ENCODE data around the gene GOLIM4.

The GOLIM4 gene

DNA sequence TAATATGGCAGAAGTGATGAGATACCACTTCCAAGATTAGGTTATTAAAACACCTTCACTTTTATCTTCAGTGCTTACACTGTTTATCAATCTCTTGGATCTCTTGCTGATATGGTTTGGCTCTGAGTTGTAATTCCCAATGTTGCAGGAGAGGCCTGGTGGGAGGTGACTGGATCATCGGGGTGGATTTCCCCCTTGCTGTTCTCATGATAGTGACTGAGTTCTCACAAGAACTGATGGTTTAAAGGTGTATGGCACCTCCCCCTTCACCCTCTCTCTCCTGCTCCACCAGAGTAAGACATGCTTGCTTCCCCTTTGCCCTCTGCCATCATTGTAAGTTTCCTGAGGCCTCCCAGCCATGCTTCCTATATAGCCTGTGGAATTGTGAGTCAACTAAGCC is 11.8 kb downstream of the GOLIM4 start:
- in situ Hi-C loops (cut with HindIII; ENCODE audit: low pct_ligation_motif_present, low pct_unique_long_range_greater_than_20kb, low sequenced_read_pairs): no loop called here
- no peak for DNase-seq

DNA sequence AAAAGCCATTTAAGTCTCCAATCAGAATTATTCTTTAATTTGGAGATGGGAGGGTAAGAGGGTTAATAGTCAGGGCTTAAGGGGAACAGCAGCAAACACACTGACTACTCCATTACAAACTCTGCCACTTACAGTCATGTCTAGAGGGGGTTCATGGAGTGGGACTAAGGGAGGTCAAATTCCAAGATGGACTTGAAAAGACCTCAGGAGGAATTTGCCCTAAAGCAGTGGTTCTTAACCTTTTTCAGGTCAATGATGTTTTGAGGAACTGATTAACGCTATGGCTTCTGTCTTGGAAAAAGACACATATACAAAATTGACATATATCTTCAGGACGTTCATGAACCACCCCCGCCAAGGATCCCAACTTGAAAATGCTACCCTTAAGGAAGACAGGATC is 13.9 kb downstream of the GOLIM4 start:
- in situ Hi-C loops (cut with HindIII; ENCODE audit: low pct_ligation_motif_present, low pct_unique_long_range_greater_than_20kb, low sequenced_read_pairs): no loop called here
- no peak for DNase-seq

DNA sequence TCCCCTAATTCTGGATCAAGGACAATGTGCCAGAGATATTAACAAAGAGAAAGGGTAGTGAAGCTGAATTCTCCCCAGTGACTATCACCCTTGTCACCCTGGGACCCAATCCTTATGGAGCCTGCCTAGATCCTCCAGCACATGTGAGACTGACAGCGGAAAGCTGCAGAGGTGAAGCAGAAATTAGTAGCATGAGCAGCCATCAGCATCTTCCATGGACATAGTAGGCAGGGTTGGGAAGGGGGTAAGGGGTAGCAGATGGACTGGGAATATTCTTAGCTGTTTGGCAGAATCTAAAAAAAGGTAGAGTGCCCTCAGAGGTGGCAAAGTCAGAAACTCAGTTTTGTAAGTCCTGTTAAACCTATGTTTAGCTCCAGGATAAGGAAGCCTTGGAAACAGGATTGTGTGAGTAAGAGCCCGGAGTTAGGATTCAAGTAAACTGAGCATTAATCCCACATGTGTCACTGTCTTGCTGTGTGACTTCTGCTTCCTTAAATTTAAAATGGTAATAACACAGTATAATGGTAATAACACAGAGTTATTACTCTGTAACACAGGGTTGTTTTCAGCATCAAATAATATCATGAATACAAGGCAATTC is 14.5 kb downstream of the GOLIM4 start:
- no peak for DNase-seq
- in situ Hi-C loops (cut with HindIII; ENCODE audit: low pct_ligation_motif_present, low pct_unique_long_range_greater_than_20kb, low sequenced_read_pairs): no loop called here

DNA sequence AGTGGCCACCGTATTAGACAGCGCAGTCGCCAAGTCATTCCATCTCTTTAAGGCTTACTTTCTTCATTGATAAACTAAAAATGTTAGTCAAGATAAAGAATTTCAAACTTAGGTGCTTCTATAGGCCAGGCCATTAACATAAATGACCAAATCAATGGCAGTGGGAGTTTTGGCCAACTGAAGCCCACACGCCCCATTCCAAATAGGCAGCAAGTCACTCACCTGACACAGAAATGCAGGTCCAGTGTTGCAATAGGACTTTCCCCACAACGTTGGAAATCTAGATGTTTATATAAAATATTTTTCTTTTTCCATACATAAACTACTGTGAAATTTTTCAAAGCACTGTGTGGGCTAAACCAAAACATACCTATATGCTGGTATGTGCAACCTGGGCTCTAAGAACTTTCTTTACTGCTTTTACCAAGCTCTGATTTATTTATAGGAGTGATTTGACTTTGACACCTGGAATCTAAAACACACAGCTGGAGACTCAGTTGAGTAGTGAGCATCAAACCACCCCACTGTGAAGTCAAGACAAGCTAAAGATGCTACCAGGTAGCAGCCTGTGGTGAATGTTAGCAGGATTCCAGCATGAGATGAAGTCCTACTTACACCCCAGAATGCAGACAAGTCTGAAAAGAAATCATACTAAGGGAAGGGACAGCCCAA is 15.1 kb downstream of the GOLIM4 start:
- in situ Hi-C loops (cut with HindIII; ENCODE audit: low pct_ligation_motif_present, low pct_unique_long_range_greater_than_20kb, low sequenced_read_pairs): no loop called here
- no peak for DNase-seq

DNA sequence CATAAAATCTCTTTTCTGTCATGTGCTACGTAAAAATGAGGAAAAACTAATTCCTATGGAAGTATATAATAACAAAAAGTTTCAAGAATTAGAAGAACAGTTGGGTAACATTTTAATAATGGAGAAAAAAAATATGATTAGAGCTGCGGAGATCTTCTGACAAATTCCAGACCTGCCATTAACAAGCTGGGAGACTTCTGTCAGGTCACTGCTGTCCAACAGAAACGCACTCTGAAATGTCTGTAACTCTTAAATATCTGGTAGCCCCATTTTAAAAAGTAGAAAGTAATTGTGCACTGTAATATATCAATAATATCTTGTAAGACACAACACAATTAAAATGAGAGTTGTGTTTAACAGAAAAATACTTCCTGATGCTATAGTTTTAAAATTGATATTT is 15.7 kb downstream of the GOLIM4 start:
- in situ Hi-C loops (cut with HindIII; ENCODE audit: low pct_ligation_motif_present, low pct_unique_long_range_greater_than_20kb, low sequenced_read_pairs): no loop called here
- no peak for DNase-seq

DNA sequence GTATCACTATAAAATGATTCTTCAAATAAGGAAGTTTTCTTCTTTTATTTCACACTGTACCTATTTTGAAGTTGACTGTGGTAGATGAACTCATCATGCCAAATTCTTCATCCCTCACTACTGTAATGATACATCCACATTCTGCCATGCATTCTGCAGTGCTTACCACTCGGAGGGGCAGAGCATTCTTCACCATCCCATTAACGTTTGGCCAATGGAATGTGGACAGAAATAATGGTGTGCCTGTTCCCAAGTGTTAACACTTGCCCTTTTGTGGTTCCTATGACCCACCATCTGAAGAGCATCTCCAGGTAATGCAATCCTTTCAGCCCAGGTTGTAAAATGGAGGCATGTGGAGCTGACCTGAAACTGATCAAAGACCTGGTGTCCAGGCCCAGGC is 18.6 kb downstream of the GOLIM4 start:
- in situ Hi-C loops (cut with HindIII; ENCODE audit: low pct_ligation_motif_present, low pct_unique_long_range_greater_than_20kb, low sequenced_read_pairs): no loop called here
- DNase-seq: no peak

DNA sequence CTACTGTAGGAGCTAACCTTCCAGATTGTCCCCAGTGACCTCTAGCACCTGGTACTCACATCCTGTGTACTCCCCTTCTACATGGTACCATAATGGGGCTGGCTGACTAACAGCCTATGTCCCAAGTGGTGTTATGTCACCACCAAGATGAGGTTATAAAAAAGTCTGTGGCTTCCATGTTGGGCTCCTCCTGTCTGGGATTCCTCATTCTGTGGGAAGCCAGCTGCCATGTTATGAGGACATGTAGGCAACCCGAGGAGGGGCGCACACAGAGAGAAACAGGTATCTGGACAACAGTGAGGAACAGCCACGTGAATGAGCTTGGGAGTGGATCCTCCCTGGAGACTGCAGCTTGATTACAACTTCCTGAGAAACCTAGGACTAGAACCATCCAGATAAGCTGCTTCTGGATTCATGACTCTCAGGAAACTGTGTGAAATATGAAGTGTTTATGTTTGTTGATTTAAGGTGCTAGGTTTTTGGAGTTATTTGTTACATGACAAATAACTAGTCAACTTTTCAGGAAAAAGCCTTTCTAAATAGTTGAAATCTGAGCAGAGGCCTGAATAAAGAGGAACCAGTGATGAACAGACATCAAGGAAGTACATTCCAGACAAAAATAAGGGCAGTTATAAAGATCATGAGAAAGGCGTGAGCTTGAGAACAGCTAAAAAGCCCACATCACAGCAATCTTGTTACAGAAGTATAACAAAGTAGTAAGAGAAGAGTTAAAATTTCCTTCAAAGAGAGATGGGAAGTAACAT is 21.7 kb downstream of the GOLIM4 start:
- DNase-seq: no peak
- in situ Hi-C loops (cut with HindIII; ENCODE audit: low pct_ligation_motif_present, low pct_unique_long_range_greater_than_20kb, low sequenced_read_pairs): no loop called here

DNA sequence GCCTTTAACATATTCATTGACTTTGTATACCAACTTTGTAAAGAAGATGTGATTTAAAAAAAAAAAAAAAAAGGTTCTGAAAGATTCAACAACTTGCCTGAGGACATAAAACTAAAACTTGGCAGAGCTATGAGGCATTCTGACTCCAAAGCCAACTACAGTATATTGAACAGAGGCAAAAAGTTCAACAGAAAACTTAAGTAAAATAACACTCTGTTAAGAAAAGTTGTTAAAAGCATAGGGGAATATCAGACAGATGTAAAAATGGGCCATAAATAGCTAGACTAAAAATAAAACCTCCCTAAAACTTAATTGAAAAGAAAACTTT is 23.4 kb downstream of the GOLIM4 start:
- in situ Hi-C loops (cut with HindIII; ENCODE audit: low pct_ligation_motif_present, low pct_unique_long_range_greater_than_20kb, low sequenced_read_pairs): no loop called here
- no peak for DNase-seq

DNA sequence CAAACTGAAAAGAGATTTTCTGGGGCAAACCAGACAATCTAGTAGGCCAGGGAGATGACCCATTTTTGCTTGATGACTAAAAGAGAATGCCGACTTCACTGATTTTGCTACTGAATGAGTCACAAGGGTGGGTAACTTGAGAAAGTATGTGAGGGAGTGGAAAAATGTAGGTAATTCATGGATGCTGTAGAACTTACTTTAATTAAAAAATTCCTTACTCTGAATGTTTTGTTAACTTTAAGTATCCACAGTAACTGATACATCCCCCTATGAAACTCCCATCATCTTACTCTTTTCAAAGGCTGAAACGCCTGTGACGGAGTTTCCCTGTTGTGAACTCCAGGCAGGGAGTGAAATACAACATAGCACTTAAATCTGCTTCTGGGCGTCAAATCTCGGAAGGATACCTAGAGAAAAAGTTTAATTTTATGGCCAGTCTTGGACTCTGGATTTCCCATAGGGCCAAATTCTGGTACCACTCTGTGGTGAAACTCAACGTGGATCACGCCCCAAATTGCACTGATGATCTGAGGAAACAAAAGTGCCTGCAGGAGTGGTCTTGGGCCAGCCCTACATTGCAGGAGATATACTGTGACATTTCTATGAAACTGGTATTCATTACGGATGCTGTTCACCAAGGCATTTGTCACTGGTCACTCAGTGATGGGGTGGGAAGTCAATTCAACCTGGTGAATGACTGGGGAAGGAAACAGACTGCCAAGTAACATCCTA is 24.0 kb downstream of the GOLIM4 start:
- peak; percentile 69 for DNase-seq
- in situ Hi-C loops (cut with HindIII; ENCODE audit: low pct_ligation_motif_present, low pct_unique_long_range_greater_than_20kb, low sequenced_read_pairs): no loop called here

DNA sequence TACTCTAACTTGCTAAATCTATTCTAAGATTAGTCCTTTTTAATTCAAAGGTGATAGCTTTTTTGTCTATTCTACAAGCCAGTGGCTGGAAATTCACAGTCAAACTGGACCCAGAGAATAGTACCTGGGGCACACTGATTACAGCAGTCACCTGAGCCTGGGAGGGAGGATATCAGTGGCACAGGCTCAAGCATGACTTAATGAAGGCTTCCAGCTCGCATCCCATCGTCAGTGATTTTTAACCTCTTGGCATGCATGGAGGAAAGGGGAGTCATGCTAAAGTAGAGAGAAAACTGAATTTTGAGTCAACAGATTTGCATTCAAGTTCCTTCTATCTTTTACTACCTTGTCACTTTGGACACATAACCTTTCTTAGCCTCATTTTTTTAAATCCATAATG is 24.8 kb downstream of the GOLIM4 start:
- DNase-seq: no peak
- in situ Hi-C loops (cut with HindIII; ENCODE audit: low pct_ligation_motif_present, low pct_unique_long_range_greater_than_20kb, low sequenced_read_pairs): no loop called here

DNA sequence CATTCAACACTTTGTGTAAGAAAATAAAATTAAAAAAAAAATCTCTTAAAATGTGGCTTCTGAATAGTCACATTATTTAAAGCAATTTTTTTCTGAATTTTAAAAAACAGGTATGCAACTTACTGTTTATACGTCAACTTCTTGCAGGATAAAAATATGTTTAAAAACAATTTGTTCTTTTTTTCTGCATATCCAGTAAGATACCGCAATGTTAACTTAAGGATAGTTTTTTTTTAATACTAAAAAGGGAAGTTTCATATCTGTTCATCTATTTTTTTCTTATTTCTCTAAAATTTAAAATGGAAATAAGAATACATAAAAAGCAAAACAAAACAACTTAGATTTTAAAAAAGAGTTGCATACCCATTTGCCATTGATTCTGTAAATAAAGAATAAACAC is 27.4 kb downstream of the GOLIM4 start:
- no peak for DNase-seq
- in situ Hi-C loops (cut with HindIII; ENCODE audit: low pct_ligation_motif_present, low pct_unique_long_range_greater_than_20kb, low sequenced_read_pairs): no loop called here

DNA sequence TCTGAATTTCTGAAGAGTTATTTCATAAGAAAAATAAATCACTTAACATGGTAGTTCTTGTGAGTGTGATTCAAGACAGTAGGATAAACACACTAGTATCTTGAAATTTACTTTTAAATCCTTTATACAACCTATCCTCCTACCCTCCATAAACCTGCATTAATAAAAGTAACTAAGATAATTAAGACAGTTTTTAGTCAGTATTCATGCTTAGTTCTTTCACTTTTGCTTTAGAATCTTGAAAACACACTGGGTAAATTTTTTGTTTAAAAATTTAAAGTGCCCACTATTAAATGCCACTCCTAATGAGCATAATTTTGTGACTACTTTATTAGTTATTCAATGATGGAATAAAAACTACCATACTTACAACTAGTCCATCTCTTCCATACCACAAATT is 28.8 kb downstream of the GOLIM4 start:
- in situ Hi-C loops (cut with HindIII; ENCODE audit: low pct_ligation_motif_present, low pct_unique_long_range_greater_than_20kb, low sequenced_read_pairs): no loop called here
- DNase-seq: no peak

DNA sequence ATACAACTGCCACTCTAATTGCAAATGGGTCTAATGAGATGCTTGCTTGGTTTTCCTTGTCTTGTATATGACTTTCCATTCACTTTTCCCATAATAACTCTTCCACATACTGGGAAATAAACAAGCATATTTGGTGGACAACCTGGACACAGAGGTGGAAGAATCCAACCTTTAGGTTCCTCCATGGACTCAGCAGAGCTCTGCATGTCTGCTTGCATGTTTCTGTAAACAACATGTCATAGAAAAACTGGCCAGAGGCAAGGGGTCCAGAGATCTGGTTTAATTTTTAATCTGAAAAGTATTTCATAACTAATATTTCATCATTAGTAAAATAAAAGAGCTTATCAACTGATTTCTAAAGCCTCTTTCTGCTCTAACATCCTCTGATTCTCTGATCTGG is 30.2 kb downstream of the GOLIM4 start:
- no peak for DNase-seq
- in situ Hi-C loops (cut with HindIII; ENCODE audit: low pct_ligation_motif_present, low pct_unique_long_range_greater_than_20kb, low sequenced_read_pairs): no loop called here

DNA sequence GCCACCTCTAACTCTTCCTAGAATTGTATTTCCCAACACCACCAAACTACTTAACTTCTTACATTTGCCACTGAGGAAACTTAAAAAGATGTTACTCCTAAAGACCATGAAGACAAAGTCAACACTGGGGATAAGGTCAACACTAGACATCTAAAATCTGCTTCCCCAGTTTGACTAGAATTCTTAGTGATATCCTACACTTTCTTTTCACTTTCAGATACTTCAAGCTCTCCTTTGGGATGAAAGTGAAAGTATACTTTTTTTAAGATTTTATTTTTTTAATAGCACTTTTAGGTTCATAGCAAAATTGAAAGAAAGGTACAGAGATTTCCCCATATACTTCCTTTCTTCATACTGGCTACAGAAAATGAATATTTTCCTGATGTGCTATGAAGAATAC is 32.6 kb downstream of the GOLIM4 start:
- in situ Hi-C loops (cut with HindIII; ENCODE audit: low pct_ligation_motif_present, low pct_unique_long_range_greater_than_20kb, low sequenced_read_pairs): no loop called here
- DNase-seq: no peak

DNA sequence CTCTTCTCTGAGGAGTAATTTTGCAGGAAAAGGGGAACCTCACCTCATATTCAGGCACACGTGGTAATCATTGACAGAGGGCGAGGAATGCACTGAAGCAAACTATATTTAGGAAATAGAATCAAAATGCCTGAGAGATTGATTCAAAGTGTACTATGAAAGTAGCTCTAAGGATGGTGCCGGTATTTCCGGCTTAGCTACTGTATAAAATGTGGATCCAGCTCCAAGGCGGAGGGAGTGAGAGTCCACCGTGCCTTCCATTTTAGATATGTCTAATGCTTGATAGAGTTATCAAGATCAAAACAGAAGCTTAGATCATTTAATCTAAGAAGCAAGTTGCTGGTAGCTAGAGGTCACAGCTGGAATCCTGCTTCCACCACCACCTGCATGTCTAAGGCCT is 33.0 kb downstream of the GOLIM4 start:
- DNase-seq: no peak
- in situ Hi-C loops (cut with HindIII; ENCODE audit: low pct_ligation_motif_present, low pct_unique_long_range_greater_than_20kb, low sequenced_read_pairs): no loop called here

DNA sequence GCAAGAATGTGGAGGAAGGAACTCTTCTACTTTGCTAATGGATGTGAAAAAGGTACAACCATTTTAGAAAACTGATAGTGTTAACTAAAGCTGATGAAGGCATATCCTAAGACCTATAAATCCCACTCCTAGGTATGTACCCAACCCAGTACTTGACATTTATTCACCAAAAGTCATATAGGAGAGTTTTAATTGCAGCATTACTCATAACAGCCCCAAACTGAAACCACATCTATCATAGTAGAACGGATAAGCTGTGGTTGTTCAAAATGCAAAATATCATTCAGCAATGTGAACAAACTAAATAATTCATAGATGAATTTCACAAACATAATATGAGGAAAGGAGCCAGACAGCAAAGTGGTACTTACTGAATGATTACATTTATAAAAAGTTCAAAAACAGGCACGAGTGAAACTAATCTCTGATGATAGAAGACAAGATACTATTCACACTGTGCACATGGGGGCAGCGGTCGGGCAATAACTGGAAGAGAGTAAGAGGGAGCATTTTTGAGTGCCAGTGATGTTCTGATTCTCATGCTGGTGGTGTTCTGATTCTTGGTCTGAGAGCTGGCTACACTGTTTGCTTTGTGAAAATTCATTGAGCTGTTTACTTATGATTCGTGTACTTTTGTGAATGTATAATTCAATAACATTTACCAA is 34.3 kb downstream of the GOLIM4 start:
- in situ Hi-C loops (cut with HindIII; ENCODE audit: low pct_ligation_motif_present, low pct_unique_long_range_greater_than_20kb, low sequenced_read_pairs): no loop called here

DNA sequence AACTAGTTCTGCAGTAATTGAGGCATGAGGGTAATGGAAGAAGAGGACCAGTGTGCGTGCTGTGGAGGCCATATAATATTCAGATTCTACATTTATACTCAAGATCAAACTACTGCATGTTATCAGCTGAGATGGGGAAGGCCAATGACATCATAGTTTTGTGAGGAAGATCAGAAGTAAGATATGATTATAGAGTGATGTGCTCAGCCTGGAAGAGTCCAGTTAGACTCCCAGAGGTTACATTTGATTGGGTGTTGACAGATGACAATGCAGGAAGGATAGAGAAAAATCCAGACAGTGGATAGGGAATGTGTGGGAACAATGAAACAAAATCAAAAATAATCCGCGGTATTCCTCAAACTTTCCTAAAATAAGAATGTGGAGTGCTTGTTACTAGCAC is 35.4 kb downstream of the GOLIM4 start:
- in situ Hi-C loops (cut with HindIII; ENCODE audit: low pct_ligation_motif_present, low pct_unique_long_range_greater_than_20kb, low sequenced_read_pairs): no loop called here
- DNase-seq: no peak

More for the DNA sequence above, 34.3 kb downstream of the GOLIM4 start:
- DNase-seq: peak; percentile 18

DNA sequence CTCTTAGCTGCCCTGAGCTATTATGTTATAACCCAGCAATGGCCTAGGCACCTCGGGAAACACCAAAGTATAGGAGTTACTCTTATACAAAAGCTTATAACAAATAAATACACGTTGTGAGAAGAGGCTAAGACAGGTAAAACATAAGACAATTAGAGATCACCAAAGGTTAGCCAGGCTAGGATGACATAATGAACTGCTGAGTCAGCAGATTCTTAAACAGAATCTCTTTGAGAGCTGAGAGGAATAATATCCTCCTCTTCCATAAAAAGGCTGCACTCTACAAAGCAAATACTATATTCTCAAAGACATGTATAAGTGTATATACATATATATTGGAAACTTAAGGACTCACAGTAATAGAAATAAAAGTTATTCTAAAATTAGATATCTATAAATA is 37.2 kb downstream of the GOLIM4 start:
- in situ Hi-C loops (cut with HindIII; ENCODE audit: low pct_ligation_motif_present, low pct_unique_long_range_greater_than_20kb, low sequenced_read_pairs): no loop called here
- DNase-seq: no peak

Data from ACHN (cell line).